ENCODE results near the gene TBC1D5.
"Not testable (repeated sequence)": the region's sequence is repeated elsewhere in the genome, so short reads cannot be mapped to it uniquely, and the experiment has no call there.

TBC1D5 gene

DNA sequence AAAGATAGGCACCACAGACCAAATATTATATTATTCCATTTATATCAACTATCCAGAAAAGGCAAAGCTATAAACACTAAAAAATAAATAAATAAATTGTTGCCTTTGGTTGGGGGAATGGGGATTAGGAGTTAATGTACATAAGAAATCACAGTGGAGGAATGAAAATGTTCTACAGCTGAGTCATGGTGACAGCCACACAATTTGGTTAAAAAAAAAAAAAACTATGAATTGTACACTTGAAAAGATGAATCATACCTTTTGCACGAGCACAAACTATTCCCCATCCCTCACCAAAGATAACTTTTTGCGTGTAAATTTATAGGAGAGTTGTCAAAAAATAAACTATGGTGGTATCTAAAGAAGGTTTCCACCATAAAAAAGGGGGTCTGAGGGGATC is 103.2 kb downstream of the TBC1D5 start:
- DNase-seq = no peak

GRCh38 chr3:17638356-17638755 is 104.1 kb downstream of the TBC1D5 start:
- no peak for DNase-seq

DNA sequence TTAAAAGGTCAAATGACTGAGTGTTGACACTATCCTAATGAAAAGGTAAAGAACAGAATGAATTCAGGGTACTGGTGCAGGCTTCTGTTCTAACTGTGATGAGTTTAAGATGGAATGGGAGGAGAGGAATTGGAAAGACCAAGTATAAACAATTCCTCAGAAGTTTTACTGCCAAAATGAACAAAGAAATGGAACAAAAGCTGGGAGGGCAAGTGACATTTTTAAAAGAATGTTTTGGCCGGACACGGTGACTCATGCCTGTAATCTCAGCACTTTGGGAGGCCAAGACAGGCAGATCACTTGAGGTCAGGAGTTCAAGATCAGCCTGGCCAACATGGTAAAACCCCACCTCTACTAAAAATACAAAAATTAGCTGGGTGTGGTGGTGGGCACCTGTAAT is 106.8 kb downstream of the TBC1D5 start:
- not testable (repeated sequence) for DNase-seq

GRCh38 chr3:17634964-17635363 is 107.5 kb downstream of the TBC1D5 start:
- DNase-seq = no peak

GRCh38 chr3:17634201-17634600 is 108.2 kb downstream of the TBC1D5 start:
- DNase-seq = no peak

- no peak for DNase-seq
Observed at GRCh38 chr3:17632401-17633100, 109.9 kb downstream of the TBC1D5 start.

DNA sequence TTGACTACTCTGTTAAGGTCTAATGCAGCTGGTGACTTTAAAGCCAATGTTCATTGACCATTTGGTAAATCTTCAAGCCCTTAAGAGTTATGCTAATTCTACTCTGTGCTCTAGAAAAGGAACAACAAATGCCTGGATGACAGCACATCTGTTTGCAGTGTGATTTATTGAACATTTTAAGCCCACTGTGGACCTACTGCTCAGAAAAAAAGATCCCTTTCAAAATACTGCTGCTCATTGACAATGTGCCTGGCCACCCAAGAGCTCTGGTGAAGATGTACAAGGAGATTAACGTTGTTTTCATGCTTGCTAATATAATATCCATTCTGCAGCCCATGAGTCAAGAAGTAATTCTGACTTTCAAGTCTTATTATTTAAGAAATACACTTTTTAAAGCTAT is 110.8 kb downstream of the TBC1D5 start:
- DNase-seq = no peak

- no peak for DNase-seq
Observed at GRCh38 chr3:17629400-17629799, 113.0 kb downstream of the TBC1D5 start.

DNA sequence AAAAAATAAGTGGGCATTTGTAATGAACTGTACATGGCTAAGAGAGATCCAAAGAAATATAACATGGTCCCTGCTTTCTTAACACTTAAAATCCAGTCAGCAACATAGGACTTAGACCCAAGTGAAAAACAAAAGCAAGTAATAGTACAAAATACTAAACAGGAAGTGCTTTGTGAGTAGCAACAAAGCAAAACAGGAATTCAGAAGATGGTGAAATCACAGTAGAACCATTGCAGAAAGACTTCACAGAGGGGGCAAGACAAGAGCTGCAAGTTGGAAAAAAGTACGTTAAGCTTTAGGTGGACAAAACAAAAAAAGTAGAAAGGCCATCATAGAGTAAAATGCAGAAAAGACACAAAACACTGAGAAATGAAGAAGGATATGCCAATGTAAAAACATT is 116.0 kb downstream of the TBC1D5 start:
- no peak for DNase-seq

DNA sequence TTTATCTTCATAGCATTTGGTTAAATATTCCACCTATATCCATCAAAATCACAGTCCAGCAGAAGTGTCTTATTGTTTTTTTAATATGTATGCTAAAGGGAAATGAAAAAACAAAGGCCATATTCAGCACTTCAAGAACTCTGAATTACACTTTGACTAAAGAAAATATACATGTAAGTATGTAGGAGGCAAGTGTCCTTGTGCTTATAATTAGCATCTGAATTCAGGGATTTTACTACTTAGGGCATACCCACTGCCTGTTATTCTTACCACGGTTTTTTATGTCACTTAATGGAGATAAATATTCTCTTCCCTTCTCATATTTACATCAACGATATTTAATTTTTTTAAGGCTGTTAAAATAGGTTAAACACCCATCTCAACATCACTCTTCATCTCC is 117.3 kb downstream of the TBC1D5 start:
- DNase-seq = no peak

DNA sequence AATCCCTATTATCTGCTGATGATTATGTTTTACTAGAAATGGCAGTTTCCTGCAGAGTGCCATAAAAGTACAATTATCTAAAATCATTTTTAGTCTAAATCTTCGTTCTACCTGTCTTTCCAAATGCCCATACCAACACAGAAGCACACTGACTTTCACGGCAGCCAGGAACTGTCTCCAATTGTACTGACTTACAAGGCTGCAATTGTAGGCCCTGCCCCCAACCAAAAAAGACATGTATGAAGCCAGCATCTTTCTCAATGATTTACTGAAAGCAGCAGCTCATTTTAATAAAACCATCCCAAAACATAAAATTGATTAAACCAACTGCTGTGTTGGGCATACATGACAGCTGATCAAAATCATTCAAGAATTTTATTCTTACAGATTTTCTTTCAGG is 119.0 kb downstream of the TBC1D5 start:
- no peak for DNase-seq

DNA sequence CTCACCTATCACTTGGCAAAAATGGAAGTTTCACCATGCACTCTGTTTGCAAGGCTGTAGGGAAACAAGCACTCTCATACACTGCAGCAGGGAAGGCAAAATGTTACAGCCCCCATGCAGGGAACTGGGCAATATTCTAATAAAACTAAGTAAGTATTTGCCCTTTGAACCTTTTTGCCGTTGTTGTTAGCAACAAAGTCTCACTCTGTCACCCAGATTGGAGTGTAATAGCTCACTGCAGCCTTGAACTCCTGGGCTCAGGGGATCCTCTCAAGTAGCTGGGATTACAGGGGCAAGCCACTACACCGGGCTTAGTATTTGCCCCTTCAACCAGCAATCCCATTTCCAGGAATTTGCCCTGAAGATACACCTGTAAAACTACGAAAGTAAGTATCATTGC is 122.5 kb downstream of the TBC1D5 start:
- no peak for DNase-seq

GRCh38 chr3:17613017-17613416 is 129.4 kb downstream of the TBC1D5 start:
- DNase-seq = not testable (repeated sequence)

DNA sequence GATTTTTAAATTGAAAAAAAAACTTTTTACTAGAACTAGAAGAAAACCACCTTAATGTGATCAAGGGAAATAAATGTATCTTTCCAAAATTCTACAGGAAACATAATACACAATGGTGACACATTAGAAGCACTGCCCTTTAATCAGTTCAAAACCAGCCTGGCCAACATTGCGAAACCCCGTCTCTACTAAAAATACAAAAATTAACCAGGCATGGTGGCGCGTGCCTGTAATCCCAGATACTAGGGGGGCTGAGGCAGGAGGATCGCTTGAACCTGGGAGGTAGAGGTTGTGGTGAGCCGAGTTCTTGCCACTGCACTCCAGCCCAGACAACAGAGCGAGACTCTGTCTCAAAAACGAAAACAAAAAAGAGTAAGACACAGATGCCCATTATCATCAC is 134.5 kb downstream of the TBC1D5 start:
- DNase-seq = no peak

- no peak for DNase-seq
Observed at GRCh38 chr3:17605934-17606333, 136.5 kb downstream of the TBC1D5 start.

GRCh38 chr3:17605032-17605431 is 137.4 kb downstream of the TBC1D5 start:
- DNase-seq = no peak

DNA sequence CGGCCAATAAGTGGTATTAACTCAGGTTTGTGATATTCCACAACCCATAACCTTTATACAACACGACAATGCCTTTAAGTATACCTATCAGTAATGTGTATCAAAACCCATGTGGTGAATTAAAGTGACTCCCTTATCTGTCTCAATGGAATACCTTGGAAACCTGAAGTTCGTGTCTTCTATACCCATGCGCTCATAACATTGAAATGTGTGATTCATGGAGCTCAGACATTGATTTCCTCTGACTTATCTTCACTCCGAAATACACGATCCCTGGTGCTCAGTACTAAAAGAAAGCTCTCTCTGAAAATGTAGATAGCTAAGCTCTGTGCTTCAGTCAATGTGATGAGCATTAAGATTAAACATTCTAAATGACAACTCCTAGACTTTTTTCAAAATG is 140.3 kb downstream of the TBC1D5 start:
- no peak for DNase-seq

DNA sequence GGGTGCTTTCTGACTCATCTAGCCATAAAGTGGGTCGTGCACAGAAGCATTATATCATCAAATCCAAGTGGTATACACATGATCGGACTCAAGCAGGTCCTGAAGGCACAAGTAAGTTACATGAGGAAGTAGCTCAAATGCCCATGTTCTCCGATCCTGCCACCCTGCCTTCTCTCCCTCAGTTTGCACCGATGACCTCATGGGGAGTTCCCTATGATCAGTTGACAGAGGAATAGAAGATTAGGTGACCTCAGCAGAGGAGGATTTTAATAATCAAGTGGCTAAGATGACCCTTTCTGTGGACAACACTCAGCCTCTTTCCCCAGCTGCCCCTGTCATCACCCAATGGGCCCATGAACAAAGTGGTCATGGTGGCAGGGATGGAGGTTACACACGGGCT is 149.5 kb downstream of the TBC1D5 start:
- no peak for DNase-seq

DNA sequence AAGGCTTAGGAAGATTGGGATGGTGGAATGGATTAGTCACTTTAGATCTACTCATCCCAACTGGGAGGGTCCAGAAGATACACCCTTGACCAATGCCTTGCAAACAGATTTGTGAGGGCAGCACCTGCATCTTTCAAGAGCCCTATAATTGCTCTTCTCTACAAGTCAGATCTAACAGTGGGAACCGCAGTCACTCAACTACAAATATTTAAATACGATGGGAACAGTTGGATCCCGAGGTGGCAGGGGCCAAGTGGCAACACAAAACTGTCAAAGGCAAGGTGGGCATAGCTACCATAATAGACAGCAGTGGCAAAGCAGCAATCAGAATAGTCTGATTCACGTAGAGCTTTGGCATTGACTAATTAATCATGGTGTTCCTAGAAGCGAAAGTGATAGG is 152.0 kb downstream of the TBC1D5 start:
- DNase-seq = no peak

DNA sequence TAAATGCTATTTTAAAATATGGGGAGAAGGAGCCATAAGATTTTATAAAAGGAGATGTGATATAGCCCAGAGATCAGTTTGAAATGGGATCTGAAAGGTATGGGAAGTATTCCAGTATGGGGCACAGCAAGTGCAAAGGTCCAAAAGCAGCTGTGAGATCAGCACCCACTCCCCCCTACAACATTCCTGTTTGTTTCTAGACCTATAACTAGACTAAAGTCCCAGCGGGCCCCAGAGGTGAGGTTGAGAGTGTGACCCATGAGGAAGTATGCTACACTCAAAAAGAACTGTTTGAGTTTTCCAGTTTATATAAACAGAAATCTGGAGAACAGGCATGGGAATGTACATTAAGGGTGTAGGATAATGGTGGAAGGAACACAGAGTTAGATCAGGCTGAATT is 152.5 kb downstream of the TBC1D5 start:
- no peak for DNase-seq

- no peak for DNase-seq
Observed at GRCh38 chr3:17588422-17588821, 154.0 kb downstream of the TBC1D5 start.

- no peak for DNase-seq
Observed at GRCh38 chr3:17585394-17586325, 156.8 kb downstream of the TBC1D5 start.

DNA sequence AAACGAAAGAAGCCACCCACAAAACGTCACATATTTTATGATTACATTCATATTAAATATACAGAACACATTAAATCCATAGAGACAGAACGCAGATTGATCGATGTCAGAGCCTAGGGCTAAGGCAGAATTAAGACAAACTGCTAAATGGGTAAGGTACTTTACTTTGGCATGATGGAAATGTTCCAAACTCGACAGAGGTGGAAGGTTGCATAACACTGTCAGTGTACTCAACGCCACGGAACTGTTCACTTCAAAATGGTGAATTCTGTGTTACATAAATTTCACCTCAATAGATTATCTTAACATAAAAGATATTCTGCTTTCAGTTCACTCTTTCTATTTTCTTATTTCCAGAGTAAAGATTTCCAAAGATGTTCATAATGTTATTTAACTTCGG is 158.4 kb downstream of the TBC1D5 start:
- DNase-seq = no peak

DNA sequence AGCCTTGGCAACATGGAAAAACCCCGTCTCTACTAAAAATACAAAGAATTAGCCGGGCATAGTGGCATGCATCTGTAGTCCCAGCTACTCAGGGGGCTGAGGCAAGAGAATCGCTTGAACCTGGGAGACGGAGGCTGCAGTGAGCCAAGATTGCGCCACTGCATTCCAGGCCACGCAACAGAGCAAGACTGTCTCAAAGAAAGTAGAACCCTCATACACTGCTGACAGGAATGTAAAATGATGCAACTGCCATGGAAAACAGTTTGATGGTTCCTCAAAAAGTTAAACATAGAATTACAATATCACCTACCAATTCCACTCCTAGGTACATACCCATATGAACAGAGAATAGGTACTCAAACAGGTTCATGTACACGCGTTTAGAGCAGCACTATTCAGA is 158.9 kb downstream of the TBC1D5 start:
- no peak for DNase-seq
